HepG2 (cell line): ENCODE results near the gene ETFA. TPM values are rescaled to one million over a fixed set of nuclear protein-coding genes. Genes with fewer than 3 reads are reported as not detected.

Source experiments
- AGO2 ChIP-seq: fragments of 200-400 bp; formaldehyde crosslinking; optimal IDR thresholded peaks from 2 replicates; pipeline ENCODE3; 2017; ENCODE audit warnings: mild to moderate bottlenecking, low read depth, low read length, moderate library complexity
- CHD2 ChIP-seq: IDR thresholded peaks from 2 replicates; pipeline ENCODE4 v1.6.1; 2011; ENCODE audit warnings: low read depth, low read length, improper control_type of control experiment
- ELF1 ChIP-seq: sonication (generic); formaldehyde crosslinking; IDR thresholded peaks from 2 replicates; pipeline ENCODE4 v1.4.0; 2020; ENCODE audit warnings: missing genetic modification reagents
- ETV6 ChIP-seq: sonication (generic); formaldehyde crosslinking; conservative IDR thresholded peaks from 2 replicates; pipeline ENCODE4 v1.4.0; 2020; ENCODE audit warnings: missing genetic modification reagents
- FOXA1 ChIP-seq, 2 experiments: fragments of 450-650 bp in 1 of 2; sonication (generic) in 1 of 2; formaldehyde crosslinking in 1 of 2; IDR thresholded peaks; 2 replicates each; pipeline versions ENCODE4 v1.4.0 to v1.6.1; 2016 to 2020; ENCODE audit warnings: missing genetic modification reagents in 1 of 2
- GRHL1 ChIP-seq: sonication (generic); formaldehyde crosslinking; conservative IDR thresholded peaks from 2 replicates; pipeline ENCODE4 v1.8.0; 2022; ENCODE audit warnings: missing genetic modification reagents
- HNF4G ChIP-seq, 2 experiments: sonication (generic) in 1 of 2; formaldehyde crosslinking in 1 of 2; IDR thresholded peaks; 2 replicates each; pipeline versions ENCODE4 v1.4.0 to v1.6.1; 2011 to 2020; ENCODE audit warnings: borderline replicate concordance in 2 of 2, low read depth in 2 of 2, mild to moderate bottlenecking in 2 of 2, low read length in 1 of 2, missing genetic modification reagents in 1 of 2, moderate library complexity in 1 of 2
- KIAA2018 ChIP-seq: sonication (generic); formaldehyde crosslinking; IDR thresholded peaks from 2 replicates; pipeline ENCODE4 v1.5.0; 2020; ENCODE audit warnings: mild to moderate bottlenecking, missing genetic modification reagents, borderline replicate concordance
- PAF1 ChIP-seq: IDR thresholded peaks from 2 replicates; pipeline ENCODE4 v1.6.1; 2016; ENCODE audit warnings: missing genetic modification reagents, missing compliant biosample characterization
- RORA ChIP-seq: sonication (generic); formaldehyde crosslinking; IDR thresholded peaks from 2 replicates; pipeline ENCODE4 v1.5.0; 2020; ENCODE audit warnings: mild to moderate bottlenecking, missing genetic modification reagents, moderate library complexity
- TBX2 ChIP-seq: sonication (generic); formaldehyde crosslinking; IDR thresholded peaks from 2 replicates; pipeline ENCODE4 v1.5.0; 2020; ENCODE audit warnings: missing genetic modification reagents, mild to moderate bottlenecking, borderline replicate concordance
- ZNF260 ChIP-seq: sonication (generic); formaldehyde crosslinking; IDR thresholded peaks from 2 replicates; pipeline ENCODE4 v1.4.0; 2020; ENCODE audit warnings: missing genetic modification reagents, low read depth, mild to moderate bottlenecking, borderline replicate concordance
- ZNF547 ChIP-seq: sonication (generic); formaldehyde crosslinking; IDR thresholded peaks from 2 replicates; pipeline ENCODE4 v1.5.1; 2020; ENCODE audit warnings: mild to moderate bottlenecking, missing genetic modification reagents
- ZNF605 ChIP-seq: sonication (generic); formaldehyde crosslinking; IDR thresholded peaks from 2 replicates; pipeline ENCODE4 v1.8.0; 2022; ENCODE audit warnings: mild to moderate bottlenecking, missing genetic modification reagents
- ZNF629 ChIP-seq: sonication (generic); formaldehyde crosslinking; conservative IDR thresholded peaks from 2 replicates; pipeline ENCODE4 v1.5.0; 2020; ENCODE audit warnings: missing genetic modification reagents
- ZNF878 ChIP-seq: sonication (generic); formaldehyde crosslinking; IDR thresholded peaks from 2 replicates; pipeline ENCODE4 v1.8.1; 2023; ENCODE audit warnings: mild to moderate bottlenecking, missing genetic modification reagents, moderate library complexity
- ZNF891 ChIP-seq: sonication (generic); formaldehyde crosslinking; IDR thresholded peaks from 2 replicates; pipeline ENCODE4 v1.5.0; 2020; ENCODE audit warnings: mild to moderate bottlenecking, missing genetic modification reagents
- polyA plus RNA-seq, 8 experiments: library from polyadenylated mRNA; depleted of rRNA in 3 of 8; stranded (reverse) in 7 of 8; unstranded in 1 of 8; fragments of >200 nt; fragmentation: Illumina TruSeq in 4 of 8; extraction: Trizol in 4 of 8; gene quantifications; 2 replicates each; pipeline versions ENCODE4 v1.2.1 to v1.2.3, GENCODE V29; 2011 to 2016; ENCODE audit warnings: low read depth in 4 of 8, missing spikeins in 1 of 8, mixed read lengths in 1 of 8; ENCODE audit not compliant: insufficient read depth in 1 of 8
- total RNA-seq, 5 experiments: library from RNA; depleted of rRNA; stranded (reverse); fragments of >200 nt; fragmentation: Illumina TruSeq; extraction: Trizol; gene quantifications; 2 replicates each; pipeline ENCODE4 v1.2.3, GENCODE V29; 2016; ENCODE audit warnings: low read depth in 1 of 5
- TF ChIP-seq, protein P1 (sequence below): sonication (generic); formaldehyde crosslinking; IDR thresholded peaks from 2 replicates; pipeline ENCODE4 v1.4.0; 2020; ENCODE audit warnings: missing genetic modification reagents

ETFA gene
- total and polyA plus RNA-seq, 2 of the 13 experiments (the other 11 are each of a cell fraction or from before 2014, with no cell fraction given) = 291 to 396 TPM

DNA sequence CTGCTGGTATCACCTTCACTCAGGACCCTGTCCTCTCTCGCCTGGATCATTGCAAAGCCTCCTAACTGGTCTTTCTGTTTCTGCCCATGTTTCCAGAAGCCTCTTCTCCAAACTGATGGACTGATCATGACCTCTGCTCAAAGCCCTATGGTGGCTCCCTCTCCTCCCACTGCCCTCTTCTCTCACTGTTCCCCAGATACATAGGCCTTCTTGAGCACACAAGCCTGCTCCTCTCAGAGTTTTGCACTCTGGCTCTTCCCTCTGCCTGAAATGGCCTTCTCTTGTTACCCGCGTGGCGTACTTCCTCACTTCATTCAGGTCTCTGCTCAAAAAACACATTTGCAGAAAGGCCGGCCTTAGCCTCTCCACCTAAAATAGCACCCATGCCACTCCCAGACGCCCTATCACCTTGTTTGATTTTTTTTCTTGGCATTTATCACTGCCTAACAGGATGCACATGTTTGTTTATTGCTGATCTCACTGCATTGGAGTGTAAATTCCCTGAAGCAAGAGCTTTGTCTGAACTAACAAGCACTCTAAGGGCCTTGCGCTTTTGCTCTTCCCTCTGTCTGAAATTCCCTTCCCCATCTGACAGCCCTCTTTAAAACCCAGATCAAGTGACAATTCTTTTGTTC, 1.4 kb upstream of the ETFA start (continued):
- TF ChIP-seq KIAA2018 (CRISPR knock-in tag) (no peak), CHD2 (no peak), TBX2 (CRISPR knock-in tag) (peak; percentile 18; the same call in 1 of the 2 replicates), ETV6 (no peak), HNF4G (IDR thresholded peaks at IDR 0.05; ENCODE audit: borderline replicate concordance, low read depth, low read length) (no peak), HNF4G (CRISPR knock-in tag; IDR thresholded peaks at IDR 0.05; ENCODE audit: borderline replicate concordance, low read depth) (no peak), ZNF605 (CRISPR knock-in tag) (no peak), ZNF891 (CRISPR knock-in tag) (no peak), RORA (CRISPR knock-in tag) (no peak), FOXA1 (IDR thresholded peaks at IDR 0.05) (no peak), FOXA1 (CRISPR knock-in tag; IDR thresholded peaks at IDR 0.05) (peak; percentile 76), GRHL1 (CRISPR knock-in tag) (no peak), PAF1 (CRISPR knock-in tag) (no peak), ZNF547 (CRISPR knock-in tag) (no peak), AGO2 (no peak), ZNF878 (CRISPR knock-in tag) (no peak), ZNF629 (CRISPR knock-in tag) (no peak), ELF1 (CRISPR knock-in tag) (no peak), ZNF260 (CRISPR knock-in tag) (no peak)
- TF ChIP-seq, protein P1, sequence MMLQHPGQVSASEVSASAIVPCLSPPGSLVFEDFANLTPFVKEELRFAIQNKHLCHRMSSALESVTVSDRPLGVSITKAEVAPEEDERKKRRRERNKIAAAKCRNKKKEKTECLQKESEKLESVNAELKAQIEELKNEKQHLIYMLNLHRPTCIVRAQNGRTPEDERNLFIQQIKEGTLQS (CRISPR knock-in tag) = peak; percentile 98
